ENCODE data around the gene SEMA5A.

Gene SEMA5A

GRCh38 chr5:9054322-9054721, 491.6 kb downstream of the SEMA5A start:
- TF ChIP-seq SIN3A (IDR thresholded peaks at IDR 0.05; ENCODE audit: borderline replicate concordance, insufficient read depth, low read length) (no peak), TAF1 (IDR thresholded peaks at IDR 0.05; ENCODE audit: borderline replicate concordance, insufficient read depth, low read length) (no peak), FOXP2 (optimal IDR thresholded peaks at IDR 0.05; ENCODE audit: borderline replicate concordance, extremely low read depth, extremely low read length, insufficient read depth) (no peak), POLR2AphosphoS5 (IDR thresholded peaks at IDR 0.05; ENCODE audit: low read depth, low read length) (no peak), REST (IDR thresholded peaks at IDR 0.05; ENCODE audit: insufficient read depth in 1 of 2, low read depth in 2 of 2, low read length in 2 of 2) (no peak)

- TF ChIP-seq REST (IDR thresholded peaks at IDR 0.05; ENCODE audit: insufficient read depth in 1 of 2, low read depth in 2 of 2, low read length in 2 of 2) (no peak), POLR2AphosphoS5 (IDR thresholded peaks at IDR 0.05; ENCODE audit: low read depth, low read length) (no peak), SIN3A (IDR thresholded peaks at IDR 0.05; ENCODE audit: borderline replicate concordance, insufficient read depth, low read length) (no peak), FOXP2 (optimal IDR thresholded peaks at IDR 0.05; ENCODE audit: borderline replicate concordance, extremely low read depth, extremely low read length, insufficient read depth) (no peak), TAF1 (IDR thresholded peaks at IDR 0.05; ENCODE audit: borderline replicate concordance, insufficient read depth, low read length) (no peak)
Measured at GRCh38 chr5:9052421-9052820, 493.5 kb downstream of the SEMA5A start.

- TF ChIP-seq POLR2AphosphoS5 (IDR thresholded peaks at IDR 0.05; ENCODE audit: low read depth, low read length): no peak
- no peak for TF ChIP-seq TAF1 (IDR thresholded peaks at IDR 0.05; ENCODE audit: borderline replicate concordance, insufficient read depth, low read length)
- no peak for TF ChIP-seq REST (IDR thresholded peaks at IDR 0.05; ENCODE audit: insufficient read depth in 1 of 2, low read depth in 2 of 2, low read length in 2 of 2)
- TF ChIP-seq SIN3A (IDR thresholded peaks at IDR 0.05; ENCODE audit: borderline replicate concordance, insufficient read depth, low read length): no peak
Measured at GRCh38 chr5:9051779-9052178, 494.1 kb downstream of the SEMA5A start.

- no peak for TF ChIP-seq TAF1 (IDR thresholded peaks at IDR 0.05; ENCODE audit: borderline replicate concordance, insufficient read depth, low read length)
Measured at GRCh38 chr5:9047932-9048331, 497.9 kb downstream of the SEMA5A start.

- TF ChIP-seq REST (IDR thresholded peaks at IDR 0.05; ENCODE audit: insufficient read depth in 1 of 2, low read depth in 2 of 2, low read length in 2 of 2) (no peak), SIN3A (IDR thresholded peaks at IDR 0.05; ENCODE audit: borderline replicate concordance, insufficient read depth, low read length) (no peak), POLR2AphosphoS5 (IDR thresholded peaks at IDR 0.05; ENCODE audit: low read depth, low read length) (no peak), TAF1 (IDR thresholded peaks at IDR 0.05; ENCODE audit: borderline replicate concordance, insufficient read depth, low read length) (no peak), FOXP2 (optimal IDR thresholded peaks at IDR 0.05; ENCODE audit: borderline replicate concordance, extremely low read depth, extremely low read length, insufficient read depth) (no peak)
Measured at GRCh38 chr5:9046756-9047481, 499.0 kb downstream of the SEMA5A start.
